Epithelial cell of prostate (primary cell): ENCODE data around the gene LATS2.

Source experiments
- DNase-seq: peaks from one replicate; pipeline ENCODE4 v3.0.0-alpha.2; 2011; ENCODE audit warnings: low read depth, low spot score
- H3K27ac ChIP-seq: fragments of 450-650 bp; 2 replicates; pipeline ENCODE4 v1.5.1; 2017; ENCODE audit warnings: mild to moderate bottlenecking

Gene LATS2

DNA sequence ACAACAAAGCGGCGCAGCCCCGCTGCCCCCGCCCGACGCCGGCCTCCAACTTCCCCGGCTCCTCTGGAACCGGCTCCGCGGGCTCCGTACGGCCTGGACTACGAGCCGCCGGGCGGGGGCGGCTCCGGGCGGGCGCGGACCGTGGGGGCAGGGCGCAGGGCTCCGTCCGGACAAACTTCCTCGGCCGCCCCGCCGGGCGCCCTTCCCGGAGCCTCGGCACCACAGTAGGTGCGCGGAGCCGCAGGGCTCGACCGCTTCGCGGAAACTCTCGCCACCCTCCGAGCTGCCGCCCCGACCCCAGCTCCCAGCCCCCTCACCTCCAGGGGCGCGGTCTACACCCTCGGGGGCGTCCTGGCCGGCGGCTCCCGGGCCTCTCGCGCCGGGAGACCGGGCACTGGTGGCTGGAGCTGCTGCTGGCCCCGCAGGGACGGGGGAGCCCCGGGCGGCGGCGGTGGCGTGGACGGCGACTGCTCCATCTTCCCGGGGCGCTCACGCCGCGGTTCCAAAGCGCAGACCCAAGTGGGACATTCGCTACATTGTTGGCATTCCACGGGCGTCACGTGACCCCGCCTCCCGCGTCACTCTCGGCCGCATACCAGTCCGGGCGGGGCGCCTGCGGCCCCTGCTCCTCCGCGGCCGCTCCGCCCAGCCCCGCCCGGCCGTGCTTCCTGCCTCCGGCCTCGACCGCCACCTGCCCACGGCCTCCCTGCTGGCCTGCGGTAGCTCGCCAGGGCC, at the start of gene LATS2:
Gene LATS2, minus strand, starts transcription at position 558 of the 735 bp plus-strand sequence. CDS start 15,560 bp downstream, outside the sequence.
- DNase-seq = peak; percentile 44
- H3K27ac ChIP-seq = peak within 1 kb of the TSS; percentile 90

DNA sequence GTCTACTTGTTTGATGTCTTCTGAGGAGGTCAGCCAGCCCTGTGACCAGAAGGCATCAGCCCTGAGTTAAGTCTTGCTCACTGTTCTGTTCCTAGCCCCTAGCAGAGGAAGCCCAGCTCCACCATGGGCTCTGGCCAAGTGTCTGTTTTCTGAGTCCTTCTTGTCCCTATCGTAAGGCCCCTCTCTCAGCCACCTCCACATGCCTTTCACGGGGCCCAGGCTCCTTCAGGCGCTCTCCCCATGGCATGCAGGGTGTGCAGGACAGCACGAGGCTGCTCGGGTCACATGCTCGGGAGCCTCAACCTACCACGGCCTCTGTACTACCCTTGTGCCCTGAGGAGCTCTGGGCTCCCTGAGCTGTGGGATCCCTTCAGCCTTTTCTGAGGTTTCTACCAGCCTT, 47.8 kb upstream of the LATS2 start:
- H3K27ac ChIP-seq = no peak overlapping the region
- no peak for DNase-seq

DNA sequence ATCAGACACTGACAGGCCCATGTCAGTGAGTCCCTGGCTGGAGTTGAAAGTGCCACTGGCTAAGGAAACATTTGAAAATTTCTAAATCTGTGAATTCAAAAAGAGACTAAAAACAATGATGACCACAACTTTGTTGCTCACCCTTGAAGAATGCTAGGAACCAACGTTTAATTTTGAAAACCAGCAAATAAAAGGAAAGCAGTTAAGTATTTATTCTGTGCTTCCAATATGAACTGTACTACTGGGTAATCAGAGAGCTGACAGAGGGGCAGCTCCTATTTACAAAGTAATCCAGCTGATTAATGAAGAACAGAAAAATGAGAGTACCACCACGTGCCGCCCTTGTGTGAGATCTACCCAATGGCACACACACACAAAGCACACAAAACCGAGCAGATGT, 44.7 kb upstream of the LATS2 start:
- no peak overlapping the region for H3K27ac ChIP-seq
- no peak for DNase-seq

DNA sequence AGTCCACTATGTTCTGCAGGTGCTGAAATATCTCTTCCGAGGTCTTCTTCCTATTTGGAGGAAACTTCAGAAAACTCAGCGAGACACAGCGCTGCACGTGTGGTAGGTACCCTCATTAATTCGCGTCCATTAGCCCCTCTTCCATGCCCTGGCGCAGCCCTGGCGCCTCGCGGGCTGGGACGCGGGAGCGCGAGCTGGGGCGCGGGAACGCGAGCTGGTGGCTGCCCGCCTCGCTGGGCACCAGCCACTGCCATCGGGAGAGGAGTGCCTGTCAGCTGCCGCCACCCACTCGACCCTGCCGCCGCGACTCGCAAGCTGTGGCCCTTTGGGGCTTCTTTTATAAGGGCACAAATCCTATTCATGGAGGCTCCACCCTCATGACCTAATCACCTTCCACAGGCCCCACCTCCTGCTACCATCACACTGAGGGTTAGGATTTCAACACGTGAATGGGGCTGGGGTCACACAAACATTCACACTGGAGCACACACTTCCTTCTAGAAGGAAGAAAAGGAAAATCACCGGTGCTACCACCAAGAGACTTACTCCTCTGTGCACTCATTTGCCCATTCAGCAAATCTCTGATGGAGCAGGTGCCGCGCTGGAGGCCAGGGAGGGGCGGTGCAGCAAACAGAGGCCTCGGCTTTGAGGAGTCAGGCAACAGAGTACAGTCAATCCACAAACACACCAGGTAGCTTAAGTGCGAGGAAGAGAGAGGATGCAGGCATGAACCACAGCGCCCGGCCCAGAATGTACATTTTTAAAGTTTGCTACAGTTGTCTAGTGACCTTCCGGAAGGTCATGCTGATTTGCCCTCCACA, 43.0 kb upstream of the LATS2 start:
- DNase-seq = no peak

DNA sequence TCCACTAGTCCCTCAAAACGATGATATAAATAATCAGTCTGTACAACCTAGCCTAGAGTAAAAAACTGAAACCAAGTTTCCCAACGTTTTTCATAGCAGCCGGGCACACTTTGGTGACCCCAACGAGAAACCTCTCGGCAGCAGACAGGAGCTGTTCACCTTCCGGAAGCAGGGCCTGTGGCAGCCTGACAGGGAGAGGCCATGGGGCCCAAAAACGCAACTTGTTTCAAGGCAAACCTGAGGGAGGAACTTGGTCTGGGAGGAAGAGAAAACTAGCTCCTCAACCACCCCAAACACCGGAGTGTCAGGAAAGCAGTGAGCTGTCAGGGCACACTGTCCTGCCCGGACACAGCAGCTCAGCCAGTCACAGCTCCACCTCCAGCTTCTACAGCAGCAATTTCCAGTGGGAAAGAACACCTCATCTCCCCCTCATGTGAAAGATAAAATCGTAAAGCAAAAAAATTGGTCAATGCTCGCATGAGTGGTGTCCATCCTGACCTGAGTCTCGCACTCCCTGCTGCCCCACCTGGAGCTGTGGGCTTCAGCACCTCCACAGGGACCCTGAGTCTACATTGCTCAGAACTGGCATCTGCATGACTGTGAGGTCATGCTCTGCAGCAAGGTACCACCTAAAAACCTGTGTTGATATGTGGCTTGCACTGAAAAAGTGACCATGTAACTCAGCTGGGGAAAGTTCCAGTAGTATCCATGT, 40.6 kb upstream of the LATS2 start:
- no peak for DNase-seq
- H3K27ac ChIP-seq = no peak overlapping the region

More for the DNA sequence above, 43.0 kb upstream of the LATS2 start:
- H3K27ac ChIP-seq = no peak overlapping the region

DNA sequence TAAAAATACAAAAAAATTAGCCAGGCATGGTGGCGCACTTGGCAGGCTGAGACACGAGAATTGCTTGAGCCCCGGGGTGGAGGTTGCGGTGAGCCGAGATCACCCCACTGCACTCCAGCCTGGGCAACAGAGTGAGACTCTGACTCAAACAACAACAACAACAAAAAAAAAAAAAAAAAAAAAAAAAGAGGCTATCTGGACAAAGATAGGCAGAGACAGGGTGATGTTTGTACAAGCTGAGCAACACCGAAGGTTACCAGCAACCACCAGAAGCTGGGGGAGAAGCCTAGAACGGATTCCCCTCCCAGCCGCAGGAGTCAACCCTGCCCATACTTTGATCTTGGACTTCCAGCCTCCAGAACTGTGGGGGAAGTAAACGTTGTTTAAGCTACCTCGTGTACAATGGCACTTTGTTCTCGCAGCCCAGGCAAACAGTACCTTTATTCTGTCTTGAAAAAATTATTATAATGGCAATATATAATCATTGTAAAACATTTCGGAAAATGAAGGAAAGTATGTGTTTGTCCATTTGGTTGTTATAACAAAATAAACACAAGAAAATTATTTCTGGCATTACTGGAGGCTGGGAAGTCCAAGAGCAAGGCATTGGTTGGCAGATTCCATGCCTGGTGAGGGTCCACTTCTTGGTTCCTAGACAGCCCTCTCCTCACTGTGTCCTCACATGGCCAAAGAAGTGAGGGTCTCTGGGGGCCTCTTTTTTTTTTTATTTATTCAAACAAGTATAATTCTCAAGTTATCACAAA, 39.8 kb upstream of the LATS2 start:
- no peak overlapping the region for H3K27ac ChIP-seq
- no peak for DNase-seq

DNA sequence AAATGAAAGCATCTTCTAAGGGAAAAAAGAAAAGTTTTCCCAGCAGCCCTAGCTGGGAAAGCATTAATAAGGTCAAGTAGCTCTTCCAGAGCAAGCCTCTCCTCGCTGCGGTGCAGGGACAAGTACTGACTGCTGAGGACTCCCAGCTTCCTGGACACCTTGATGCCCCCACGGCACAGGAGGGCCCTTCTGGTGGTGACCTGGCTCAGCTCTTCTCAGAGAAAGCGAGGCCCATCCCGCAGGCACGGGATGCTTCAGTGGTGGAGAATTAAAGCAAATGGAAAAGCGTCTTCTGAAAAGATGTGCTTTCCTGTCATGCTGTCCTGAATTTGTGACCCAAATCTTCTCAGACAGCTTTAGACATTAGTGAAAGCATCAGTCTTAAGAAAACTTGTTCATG, 38.8 kb upstream of the LATS2 start:
- no peak overlapping the region for H3K27ac ChIP-seq
- no peak for DNase-seq

DNA sequence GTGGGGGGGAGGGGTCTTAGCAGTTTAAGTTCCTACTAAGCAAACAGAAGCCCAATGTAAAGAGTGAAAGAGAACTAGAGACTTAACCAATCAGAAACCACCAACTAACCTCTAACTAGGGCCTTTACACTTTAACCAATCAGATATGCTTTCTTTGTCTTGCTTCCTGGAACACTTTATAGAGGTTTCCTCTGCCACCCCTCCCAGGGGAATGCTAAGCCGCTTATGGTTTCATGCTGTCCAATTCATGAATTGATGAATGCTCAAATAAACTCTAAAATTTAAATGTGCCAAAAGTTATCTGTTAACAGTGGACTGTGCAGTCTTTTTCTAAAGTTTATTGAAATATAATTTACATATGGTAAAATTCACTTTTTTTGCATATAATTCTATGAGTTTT, 33.9 kb upstream of the LATS2 start:
- DNase-seq = no peak
- no peak overlapping the region for H3K27ac ChIP-seq

DNA sequence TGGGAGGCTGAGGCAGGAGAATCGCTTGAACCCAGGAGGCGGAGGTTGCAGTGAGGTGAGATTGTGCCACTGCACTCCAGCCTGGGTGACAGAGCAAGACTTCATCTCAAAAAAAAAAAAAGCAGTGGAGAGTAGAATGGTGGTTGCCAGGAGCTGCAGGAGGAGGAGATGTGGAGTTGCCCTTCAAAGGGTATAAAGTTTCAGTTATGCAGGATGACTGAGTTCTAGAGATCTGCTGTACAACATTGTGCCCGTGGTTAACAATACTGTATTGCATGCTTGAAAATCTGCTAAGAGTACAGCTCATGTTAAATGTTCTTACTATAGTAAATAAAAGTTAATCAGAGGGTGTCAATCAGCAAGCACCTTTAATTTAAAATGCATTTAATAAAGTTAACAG, 28.4 kb upstream of the LATS2 start:
- H3K27ac ChIP-seq = no peak overlapping the region
- DNase-seq = no peak

DNA sequence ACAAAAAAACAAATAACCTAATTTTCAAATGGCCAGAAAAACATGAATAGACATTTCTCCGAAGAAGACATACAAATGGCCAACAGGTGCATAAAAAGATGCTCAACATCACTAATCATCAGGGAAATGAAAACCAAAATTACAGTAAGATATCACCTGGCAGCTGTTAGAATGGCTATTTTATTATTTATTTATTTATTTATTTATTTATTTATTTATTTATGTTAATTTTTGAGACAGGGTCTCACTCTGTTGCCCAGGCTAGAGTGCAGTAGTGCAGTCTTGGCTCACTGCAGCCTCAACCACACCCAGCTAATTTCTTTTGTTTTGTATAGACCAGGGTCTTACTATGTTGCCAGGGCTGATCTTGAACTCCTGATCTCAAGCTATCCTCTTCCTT, 27.1 kb upstream of the LATS2 start:
- DNase-seq = no peak

DNA sequence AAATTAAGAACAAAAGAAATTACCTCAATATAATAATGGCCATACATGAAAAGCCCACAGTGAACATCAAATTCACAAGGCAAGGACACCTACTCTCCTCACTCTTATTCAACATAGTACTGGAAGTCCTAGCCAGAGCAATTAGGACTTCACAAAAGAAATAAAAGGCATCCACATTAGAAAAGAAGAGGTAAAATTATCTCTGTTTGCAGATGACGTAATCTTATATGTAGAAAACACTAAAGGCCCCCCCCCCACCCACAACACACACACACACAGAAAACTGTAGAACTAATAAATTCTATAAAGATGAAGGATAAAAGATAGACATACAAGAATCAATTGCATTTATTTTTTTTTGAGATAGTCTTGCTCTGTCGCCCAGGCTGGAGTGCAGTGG, 25.5 kb upstream of the LATS2 start:
- H3K27ac ChIP-seq = no peak overlapping the region
- DNase-seq = no peak

More for the DNA sequence above, 27.1 kb upstream of the LATS2 start:
- no peak overlapping the region for H3K27ac ChIP-seq

DNA sequence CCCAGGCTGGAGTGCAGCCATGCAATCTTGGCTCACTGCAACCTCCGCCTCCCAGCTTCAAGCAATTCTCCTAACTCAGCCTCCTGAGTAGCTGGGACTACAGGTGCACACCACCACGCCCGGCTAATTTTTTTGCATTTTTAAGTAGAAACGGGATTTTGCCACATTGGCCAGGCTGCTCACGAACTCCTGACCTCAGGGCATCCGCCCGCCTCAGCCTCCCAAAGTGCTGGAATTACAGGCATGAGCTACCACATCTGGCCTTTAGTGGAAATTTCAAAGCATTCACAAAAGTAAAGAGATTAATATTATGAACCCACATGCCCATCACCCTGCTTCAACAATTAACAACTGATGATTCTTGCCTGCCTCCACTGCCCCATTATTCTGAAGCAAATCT, 20.5 kb upstream of the LATS2 start:
- H3K27ac ChIP-seq = no peak overlapping the region
- no peak for DNase-seq

DNA sequence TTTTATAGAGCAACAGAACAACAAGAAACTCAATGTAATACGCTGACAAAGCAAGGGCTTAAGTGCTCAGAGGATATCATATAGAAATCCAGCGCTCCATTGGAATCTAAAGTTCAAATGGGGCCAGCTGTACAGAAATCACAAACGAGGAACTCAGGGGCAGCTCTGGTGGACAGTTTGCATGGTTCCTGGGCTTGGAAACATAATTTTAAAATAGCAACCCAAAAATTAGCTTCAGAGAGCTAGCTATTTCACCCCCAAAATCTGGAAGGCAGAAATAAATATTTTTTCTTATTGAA, 19.2 kb upstream of the LATS2 start:
- H3K27ac ChIP-seq = peak overlapping the region; percentile 60
- no peak for DNase-seq

DNA sequence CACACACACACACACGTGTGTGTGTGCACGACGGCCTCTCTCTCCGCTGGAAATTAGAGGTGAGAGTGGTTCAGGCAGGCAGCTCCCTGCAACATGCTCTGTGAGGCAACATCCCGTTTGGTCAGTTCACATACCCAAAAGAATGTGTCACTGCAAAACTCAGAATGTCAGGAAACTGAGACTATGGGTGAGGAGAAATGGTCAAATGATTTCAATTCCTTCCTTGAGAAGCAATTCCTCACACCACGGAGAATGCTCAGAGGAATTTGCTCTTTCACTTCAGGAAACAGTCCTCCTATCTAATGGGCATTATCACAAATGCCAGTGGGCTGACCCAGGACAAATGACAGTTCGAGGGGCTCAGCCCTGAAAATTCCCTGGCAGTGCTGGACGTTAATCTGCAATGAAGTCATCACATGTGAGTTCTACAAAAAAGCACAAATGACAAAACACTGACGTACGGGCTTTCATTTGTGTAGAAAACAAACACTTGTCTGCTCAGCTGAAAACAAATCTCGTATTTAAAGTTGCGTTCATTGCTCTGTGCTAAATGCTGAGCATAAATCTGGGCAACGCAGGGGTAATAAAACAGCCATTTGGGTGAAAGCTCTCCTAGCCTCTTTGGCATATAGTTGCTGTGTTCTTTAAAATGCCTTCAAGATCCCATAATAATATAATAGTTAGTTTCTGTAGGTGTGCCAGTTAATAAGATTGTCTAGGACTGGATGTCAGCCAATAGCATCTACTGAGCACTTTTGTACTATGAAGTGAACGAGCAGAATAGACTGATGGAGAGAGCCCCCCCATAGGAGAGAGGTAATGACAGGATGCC, 18.6 kb upstream of the LATS2 start:
- peak overlapping the region; percentile 60 for H3K27ac ChIP-seq
- peak; percentile 39 for DNase-seq

DNA sequence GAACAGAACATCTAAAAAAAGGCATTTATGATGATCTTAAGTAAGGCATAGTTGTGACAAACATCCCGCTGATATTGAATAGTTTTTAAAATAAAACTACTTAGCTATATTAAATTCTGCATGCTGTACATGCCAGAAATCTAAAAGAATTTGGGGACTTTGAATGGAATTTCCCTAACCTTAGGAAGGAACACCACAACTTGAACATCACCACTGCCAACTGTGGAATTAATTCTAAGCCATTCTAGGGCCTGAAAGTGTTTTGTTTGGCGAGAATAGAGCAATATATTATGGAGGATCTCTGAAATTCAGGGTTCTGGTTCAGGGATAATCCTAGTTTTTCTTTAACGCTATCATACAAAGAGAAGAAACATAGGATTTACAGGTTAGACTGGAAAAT, 17.8 kb upstream of the LATS2 start:
- H3K27ac ChIP-seq = peak overlapping the region; percentile 60
- DNase-seq = no peak

DNA sequence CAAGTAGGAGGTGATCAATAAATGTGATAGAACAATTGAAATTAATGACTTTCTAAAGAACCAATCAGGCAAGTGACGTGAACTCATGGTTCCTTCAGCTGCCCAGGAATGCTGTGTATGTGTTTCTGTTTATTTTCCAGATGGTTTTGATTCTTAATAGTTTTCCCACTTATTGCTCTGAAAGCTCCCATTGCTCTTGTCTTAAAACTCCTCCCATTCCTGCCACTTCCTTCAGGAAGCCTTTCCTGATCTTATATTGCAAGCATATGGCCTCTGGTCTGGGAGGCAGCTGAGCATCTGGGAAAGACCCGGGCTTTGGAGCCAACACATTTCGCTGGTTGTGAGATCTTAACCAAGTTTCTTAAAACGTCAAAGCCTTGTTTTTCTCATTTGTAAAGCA, 17.1 kb upstream of the LATS2 start:
- H3K27ac ChIP-seq = no peak overlapping the region
- DNase-seq = no peak

DNA sequence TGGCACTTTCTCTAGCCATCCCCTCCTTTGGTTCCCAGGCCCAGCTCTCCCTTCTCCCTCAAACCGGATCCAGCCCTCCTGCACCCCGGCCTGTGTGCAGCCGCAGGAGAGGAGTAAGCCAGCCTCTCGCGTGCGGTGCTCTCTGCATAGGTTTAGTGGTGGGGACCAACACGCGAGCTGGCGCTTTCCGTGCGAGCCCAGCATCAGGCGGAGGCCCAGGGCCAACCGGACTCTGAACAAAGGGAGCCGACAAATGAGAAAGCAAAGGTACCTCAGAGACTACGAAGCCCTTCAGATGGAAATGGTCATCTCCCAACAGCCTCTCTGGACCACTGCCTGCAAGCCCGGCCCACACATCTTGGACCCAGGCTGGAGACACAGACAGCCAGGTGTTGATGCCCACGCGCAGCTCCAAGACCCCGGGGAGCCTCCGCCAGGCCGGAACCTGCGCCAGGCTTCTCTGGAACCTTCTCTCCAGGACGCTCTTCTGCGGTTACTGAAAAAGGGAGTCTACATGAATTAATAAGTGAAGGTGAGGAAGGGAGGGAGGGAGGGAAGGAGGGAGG, 16.5 kb upstream of the LATS2 start:
- no peak for DNase-seq
- H3K27ac ChIP-seq = no peak overlapping the region

DNA sequence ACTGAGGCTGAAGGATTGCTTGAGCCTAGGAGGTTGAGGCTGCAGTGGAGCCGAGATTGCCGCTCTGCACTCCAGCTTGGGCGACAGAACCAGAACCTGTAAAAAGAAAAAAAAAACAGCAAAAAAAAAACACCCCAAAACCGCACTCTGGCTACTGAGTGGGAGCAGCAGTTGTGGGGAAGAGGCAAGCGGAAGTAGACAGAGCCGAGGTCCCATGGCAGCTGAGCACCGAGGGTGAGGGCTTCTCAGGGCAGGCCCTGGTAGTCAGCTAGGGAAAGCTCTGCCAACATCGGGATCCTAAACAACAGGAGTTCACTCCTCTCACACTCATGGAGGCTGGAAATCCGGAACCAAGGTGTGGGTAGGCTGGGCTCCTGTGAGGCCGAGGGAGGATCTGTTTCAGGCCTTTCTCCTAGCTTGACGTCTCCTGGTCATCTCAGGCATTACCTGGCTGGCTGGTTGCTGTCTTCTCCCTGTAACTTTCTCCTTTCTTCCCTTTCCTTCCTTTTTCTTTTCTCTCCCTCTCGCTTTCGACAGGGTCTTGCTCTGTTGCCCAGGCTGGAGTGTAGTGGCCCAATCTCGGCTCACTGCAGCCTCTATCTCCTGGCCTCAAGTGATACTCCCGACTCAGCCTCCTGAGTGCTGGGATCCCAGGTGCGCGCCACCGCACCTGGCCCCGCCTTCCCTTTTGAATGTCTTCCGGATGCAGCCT, 15.8 kb upstream of the LATS2 start:
- no peak overlapping the region for H3K27ac ChIP-seq
- DNase-seq = no peak

DNA sequence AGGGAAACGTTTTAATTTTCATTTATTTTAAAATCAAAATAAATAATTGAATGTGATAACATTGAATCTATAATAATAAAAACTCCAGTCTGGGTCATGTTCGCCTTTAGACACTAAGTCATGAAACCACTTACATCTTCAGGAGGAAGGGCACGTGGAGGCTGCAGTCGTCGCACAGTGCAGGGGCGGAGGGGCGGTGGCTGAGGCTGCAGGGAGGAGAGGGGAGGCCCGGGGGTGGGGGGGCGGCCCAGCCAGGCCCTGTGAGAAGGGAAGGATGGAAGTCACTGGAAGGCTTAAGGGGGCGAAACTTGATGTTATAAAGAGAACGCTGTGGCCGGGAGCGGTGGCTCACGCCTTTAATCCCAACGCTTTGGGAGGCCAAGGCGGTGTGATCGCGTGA, 14.9 kb upstream of the LATS2 start:
- no peak for DNase-seq
- no peak overlapping the region for H3K27ac ChIP-seq
